Measurements from ENCODE around the gene GPSM1. TPM values are rescaled to one million over a fixed set of nuclear protein-coding genes. Genes with fewer than 3 reads are reported as not detected.

The GPSM1 gene
- total RNA-seq, 1 experiment from 2014 or later: 14.2 TPM

GRCh38 chr9:136331556-136332481, 4.5 kb downstream of the GPSM1 start (continued):
- no peak for TF ChIP-seq ERG (CRISPR knock-in tag; IDR thresholded peaks at IDR 0.05)
- TF ChIP-seq, protein P1, sequence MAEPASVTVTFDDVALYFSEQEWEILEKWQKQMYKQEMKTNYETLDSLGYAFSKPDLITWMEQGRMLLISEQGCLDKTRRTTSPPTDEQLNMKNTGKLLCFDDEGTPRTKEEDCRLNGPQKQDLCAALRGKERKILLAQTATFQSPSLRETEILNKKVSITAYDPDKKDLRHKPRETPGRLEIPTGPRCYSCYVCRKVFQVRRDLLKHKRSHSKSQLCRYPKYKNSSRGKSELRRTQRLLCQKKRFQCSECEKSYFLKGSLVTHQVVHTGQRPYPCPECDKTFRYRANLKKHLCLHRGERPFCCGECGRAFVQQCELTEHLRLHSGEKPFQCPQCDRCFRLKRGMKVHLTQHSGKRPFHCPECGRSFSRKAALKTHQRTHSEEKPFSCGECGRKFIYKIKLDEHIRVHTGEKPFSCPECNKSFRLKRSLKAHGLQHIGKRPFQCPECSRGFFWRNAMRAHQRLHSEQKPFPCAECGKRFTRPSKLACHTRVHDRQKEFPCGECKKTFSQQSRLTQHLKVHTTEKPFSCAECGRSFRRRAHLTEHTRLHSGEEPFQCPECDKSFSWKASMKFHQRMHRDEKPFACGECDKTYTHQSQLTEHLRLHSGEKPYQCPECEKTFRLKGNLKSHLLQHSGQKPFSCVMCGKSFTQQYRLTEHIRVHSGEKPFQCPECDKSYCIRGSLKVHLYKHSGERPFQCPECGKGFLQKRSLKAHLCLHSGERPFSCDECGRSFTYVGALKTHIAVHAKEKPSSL (CRISPR knock-in tag; conservative IDR thresholded peaks at IDR 0.05): no peak
- TF ChIP-seq CREB1 (CRISPR knock-in tag; IDR thresholded peaks at IDR 0.05): no peak
- no peak for TF ChIP-seq STAT6 (CRISPR knock-in tag; conservative IDR thresholded peaks at IDR 0.05; ENCODE audit: low read depth)
- TF ChIP-seq, protein P2, sequence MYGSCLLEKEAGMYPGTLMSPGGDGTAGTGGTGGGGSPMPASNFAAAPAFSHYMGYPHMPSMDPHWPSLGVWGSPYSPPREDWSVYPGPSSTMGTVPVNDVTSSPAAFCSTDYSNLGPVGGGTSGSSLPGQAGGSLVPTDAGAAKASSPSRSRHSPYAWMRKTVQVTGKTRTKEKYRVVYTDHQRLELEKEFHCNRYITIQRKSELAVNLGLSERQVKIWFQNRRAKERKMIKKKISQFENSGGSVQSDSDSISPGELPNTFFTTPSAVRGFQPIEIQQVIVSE (CRISPR knock-in tag; IDR thresholded peaks at IDR 0.05; ENCODE audit: borderline replicate concordance): no peak
- TF ChIP-seq, protein P3, sequence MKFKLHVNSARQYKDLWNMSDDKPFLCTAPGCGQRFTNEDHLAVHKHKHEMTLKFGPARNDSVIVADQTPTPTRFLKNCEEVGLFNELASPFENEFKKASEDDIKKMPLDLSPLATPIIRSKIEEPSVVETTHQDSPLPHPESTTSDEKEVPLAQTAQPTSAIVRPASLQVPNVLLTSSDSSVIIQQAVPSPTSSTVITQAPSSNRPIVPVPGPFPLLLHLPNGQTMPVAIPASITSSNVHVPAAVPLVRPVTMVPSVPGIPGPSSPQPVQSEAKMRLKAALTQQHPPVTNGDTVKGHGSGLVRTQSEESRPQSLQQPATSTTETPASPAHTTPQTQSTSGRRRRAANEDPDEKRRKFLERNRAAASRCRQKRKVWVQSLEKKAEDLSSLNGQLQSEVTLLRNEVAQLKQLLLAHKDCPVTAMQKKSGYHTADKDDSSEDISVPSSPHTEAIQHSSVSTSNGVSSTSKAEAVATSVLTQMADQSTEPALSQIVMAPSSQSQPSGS (CRISPR knock-in tag; IDR thresholded peaks at IDR 0.05; ENCODE audit: borderline replicate concordance, low read depth): no peak
- no peak for TF ChIP-seq ESRRA (CRISPR knock-in tag; IDR thresholded peaks at IDR 0.05; ENCODE audit: borderline replicate concordance)
- no peak for TF ChIP-seq HMGA2 (CRISPR knock-in tag; IDR thresholded peaks at IDR 0.05)

DNA sequence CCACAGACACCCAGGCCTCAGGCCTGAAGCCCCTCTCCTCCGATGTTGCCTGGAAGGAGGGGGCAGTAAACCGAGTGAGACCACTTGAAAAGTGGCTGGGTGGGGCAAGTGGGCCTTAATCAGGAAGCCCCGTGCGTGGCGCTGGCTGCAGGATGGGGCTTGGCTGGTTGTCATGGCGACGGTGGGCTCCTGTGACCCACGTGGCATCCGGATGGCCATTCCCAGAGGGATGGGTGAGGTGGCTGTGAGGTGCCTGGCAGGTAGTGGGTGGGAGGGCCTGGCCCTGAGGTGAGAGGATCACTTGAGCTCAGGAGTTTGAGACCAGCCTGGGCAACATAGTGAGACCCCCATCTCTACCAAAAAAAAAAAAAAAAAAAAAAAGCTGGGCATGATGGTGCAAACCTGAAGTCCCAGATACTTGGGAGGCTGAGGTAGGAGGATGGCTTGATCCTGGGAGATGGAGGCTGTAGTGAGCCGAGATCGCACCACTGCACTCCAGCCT, 5.2 kb downstream of the GPSM1 start:
- no peak for ATAC-seq
- H3K4me3 Mint-ChIP-seq: no peak overlapping the region
- H3K9me3 Mint-ChIP-seq: no peaks in the 10 kb centered on the region
- no peak for DNase-seq (ENCODE audit: low spot score)
- no peaks in the 10 kb centered on the region for H3K36me3 Mint-ChIP-seq
- peaks cover 4% of the 10 kb centered on the region for H3K4me1 Mint-ChIP-seq
- POLR2A ChIA-PET: interaction anchor here (0.6 kb wide), 1 partner anchor 21 kb away, joined by 3 read pairs; no protein-coding TSS in a partner anchor
- H3K27me3 Mint-ChIP-seq (ENCODE audit: low read depth): no peaks in the 10 kb centered on the region
- CTCF ChIA-PET: interaction anchor here (0.7 to 1.4 kb wide), 2 partner anchors 31 to 664 kb away, joined by 3 to 4 read pairs; partner anchors contain the start of genes CLIC3 and DNLZ
- TF ChIP-seq ZNF121 (CRISPR knock-in tag; IDR thresholded peaks at IDR 0.05): 0 out of 2 replicates have a peak, but pooled peaks have one; percentile 48
- TF ChIP-seq, protein P4, sequence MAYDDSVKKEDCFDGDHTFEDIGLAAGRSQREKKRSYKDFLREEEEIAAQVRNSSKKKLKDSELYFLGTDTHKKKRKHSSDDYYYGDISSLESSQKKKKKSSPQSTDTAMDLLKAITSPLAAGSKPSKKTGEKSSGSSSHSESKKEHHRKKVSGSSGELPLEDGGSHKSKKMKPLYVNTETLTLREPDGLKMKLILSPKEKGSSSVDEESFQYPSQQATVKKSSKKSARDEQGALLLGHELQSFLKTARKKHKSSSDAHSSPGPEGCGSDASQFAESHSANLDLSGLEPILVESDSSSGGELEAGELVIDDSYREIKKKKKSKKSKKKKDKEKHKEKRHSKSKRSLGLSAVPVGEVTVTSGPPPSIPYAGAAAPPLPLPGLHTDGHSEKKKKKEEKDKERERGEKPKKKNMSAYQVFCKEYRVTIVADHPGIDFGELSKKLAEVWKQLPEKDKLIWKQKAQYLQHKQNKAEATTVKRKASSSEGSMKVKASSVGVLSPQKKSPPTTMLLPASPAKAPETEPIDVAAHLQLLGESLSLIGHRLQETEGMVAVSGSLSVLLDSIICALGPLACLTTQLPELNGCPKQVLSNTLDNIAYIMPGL (CRISPR knock-in tag; IDR thresholded peaks at IDR 0.05): no peak
- H3K27ac Mint-ChIP-seq: no peak overlapping the region

All from WTC11 (cell line).